HCT116 (cell line): ENCODE measurements around the gene IFNLR1. TPM values are rescaled to one million over a fixed set of nuclear protein-coding genes. Genes with fewer than 3 reads are reported as not detected.

Experiments
- ATAC-seq: fragments of 200-7000 bp; cut with Tn5 transposase; 2 replicates; pipeline ENCODE4 v1.9.1; 2020; ENCODE audit warnings: mild to moderate bottlenecking, moderate library complexity
- BruUV-seq: library from RNA; stranded (reverse); fragments of 400-500 nt; replicated peaks from 2 replicates; lab custom pipeline; 2021; lab: Mats Ljungman, UMichigan
- CTCF ChIA-PET: fragments of 300-600 bp; sonication (Branson Sonifier 250); formaldehyde crosslinking; loops from one replicate; lab custom pipeline; 2021; ENCODE audit warnings: antibody characterized with exemption; lab: Charles Lee
- POLR2A ChIA-PET: fragments of 300-600, 350-600 bp; sonication (Branson Sonifier 250); formaldehyde crosslinking; loops from one replicate; lab custom pipeline; 2021; ENCODE audit warnings: antibody characterized with exemption; lab: Charles Lee
- RAD21 ChIA-PET, 2 experiments: fragments of 300-600 bp; sonication (Branson Sonifier 250); formaldehyde crosslinking; loops; one replicate each; lab custom pipeline; 2023; ENCODE audit warnings: low total read pairs in 2 of 2; ENCODE audit not compliant: uncharacterized antibody in 2 of 2, unreplicated experiment in 2 of 2, low non-redundant PET in 1 of 2; lab: Charles Lee
- DNase-seq: peaks from one replicate; pipeline ENCODE4 v3.0.0-alpha.2; 2010; ENCODE audit warnings: low read depth, low spot score
- H2AFZ ChIP-seq: fragments of 200-600 bp; shearing (Covaris generic), sonication (generic); 2 replicates; pipeline ENCODE4 v1.6.1; 2017; ENCODE audit warnings: low read depth, mixed run types, mixed read lengths, antibody characterized with exemption, low read length; ENCODE audit not compliant: poor library complexity, severe bottlenecking
- H3K27ac ChIP-seq: 2 replicates; pipeline ENCODE4 v1.5.1; 2012; ENCODE audit warnings: low read depth, low read length
- H3K27me3 ChIP-seq: fragments of 200-600 bp; sonication (generic); 2 replicates; pipeline ENCODE4 v1.6.1; 2016; ENCODE audit warnings: mixed run types, low read length, mixed read lengths; ENCODE audit not compliant: insufficient read depth
- H3K36me3 ChIP-seq, 2 experiments: fragments of 200-500 bp in 1 of 2; fragments of 200-600 bp in 1 of 2; sonication (Bioruptor generic) in 1 of 2; sonication (generic) in 1 of 2; 2 replicates each; pipeline versions ENCODE4 v1.5.1 to v1.6.1; 2014 to 2016; ENCODE audit warnings: low read length in 2 of 2, inconsistent platforms in 1 of 2, mixed read lengths in 1 of 2, mixed run types in 1 of 2; ENCODE audit not compliant: insufficient read depth in 2 of 2, control insufficient read depth in 1 of 2
- H3K4me1 ChIP-seq, 2 experiments: fragments of 200-600 bp in 1 of 2; sonication (generic) in 1 of 2; 2 replicates each; pipeline versions ENCODE4 v1.5.1 to v1.6.1; 2012 to 2017; ENCODE audit warnings: low read length in 2 of 2, inconsistent platforms in 1 of 2, mild to moderate bottlenecking in 1 of 2, mixed read lengths in 1 of 2, mixed run types in 1 of 2, moderate library complexity in 1 of 2; ENCODE audit not compliant: insufficient read depth in 2 of 2, control insufficient read depth in 1 of 2
- H3K4me2 ChIP-seq: fragments of 200-600 bp; sonication (generic); 2 replicates; pipeline ENCODE4 v1.6.1; 2017; ENCODE audit warnings: mixed run types, low read length, mixed read lengths
- H3K4me3 ChIP-seq, 2 experiments: fragments of 200-600 bp in 1 of 2; sonication (generic) in 1 of 2; replicated peaks in 1 of 2; 2 replicates each; pipeline ENCODE4 v1.5.1; 2011 to 2016; ENCODE audit warnings: low read length in 2 of 2, control low read depth in 1 of 2, low read depth in 1 of 2, mild to moderate bottlenecking in 1 of 2, mixed read lengths in 1 of 2, mixed run types in 1 of 2
- H3K79me2 ChIP-seq: fragments of 200-600 bp; sonication (generic); 2 replicates; pipeline ENCODE4 v1.6.1; 2017; ENCODE audit warnings: mild to moderate bottlenecking, mixed run types, low read length, moderate library complexity, mixed read lengths; ENCODE audit not compliant: insufficient read depth
- H3K9ac ChIP-seq: fragments of 200-600 bp; sonication (generic); 2 replicates; pipeline ENCODE4 v1.6.1; 2016; ENCODE audit warnings: low read length, mixed read lengths
- H3K9me2 ChIP-seq: fragments of 200-600 bp; sonication (generic), shearing (Covaris generic); 2 replicates; pipeline ENCODE4 v1.6.1; 2017; ENCODE audit warnings: mixed run types, mild to moderate bottlenecking, moderate library complexity; ENCODE audit not compliant: insufficient read depth
- H3K9me3 ChIP-seq, 2 experiments: fragments of 200-500 bp in 1 of 2; fragments of 200-600 bp in 1 of 2; sonication (Bioruptor generic) in 1 of 2; sonication (generic) in 1 of 2; 2 replicates each; pipeline ENCODE4 v1.6.1; 2014 to 2017; ENCODE audit warnings: low read length in 2 of 2, mixed read lengths in 2 of 2, inconsistent platforms in 1 of 2, low read depth in 1 of 2, mild to moderate bottlenecking in 1 of 2, mixed run types in 1 of 2, moderate library complexity in 1 of 2; ENCODE audit not compliant: control insufficient read depth in 1 of 2, insufficient read depth in 1 of 2
- H4K20me1 ChIP-seq: fragments of 200-600 bp; sonication (generic), shearing (Covaris generic); 2 replicates; pipeline ENCODE4 v1.6.1; 2017; ENCODE audit warnings: mixed run types, mild to moderate bottlenecking, moderate library complexity; ENCODE audit not compliant: insufficient read depth
- CBX3 ChIP-seq: IDR thresholded peaks from 2 replicates; pipeline ENCODE4 v1.6.1; 2012; ENCODE audit warnings: low read depth
- CEBPB ChIP-seq: IDR thresholded peaks from 2 replicates; pipeline ENCODE4 v1.6.1; 2012; ENCODE audit warnings: low read depth
- CTCF ChIP-seq, 3 experiments: fragments of 200-600 bp in 1 of 3; sonication (generic) in 1 of 3; IDR thresholded peaks in 2 of 3; conservative IDR thresholded peaks in 1 of 3; 2 replicates each; pipeline ENCODE4 v1.5.1; 2012 to 2017; ENCODE audit warnings: low read depth in 2 of 3, low read length in 2 of 3, antibody characterized with exemption in 1 of 3, borderline replicate concordance in 1 of 3, control low read depth in 1 of 3, mild to moderate bottlenecking in 1 of 3, mixed read lengths in 1 of 3, mixed run types in 1 of 3, moderate library complexity in 1 of 3; ENCODE audit not compliant: insufficient read depth in 1 of 3
- ELF1 ChIP-seq: IDR thresholded peaks from 2 replicates; pipeline ENCODE4 v1.6.1; 2012; ENCODE audit warnings: low read depth, borderline replicate concordance
- EZH2 ChIP-seq: fragments of 200-600 bp; sonication (generic); IDR thresholded peaks from 2 replicates; pipeline ENCODE4 v1.6.1; 2017; ENCODE audit warnings: antibody characterized with exemption, mixed run types
- EZH2phosphoT487 ChIP-seq: fragments of 200-600 bp; IDR thresholded peaks from 2 replicates; pipeline ENCODE4 v1.6.1; 2018; ENCODE audit warnings: antibody characterized with exemption, borderline replicate concordance
- FOSL1 ChIP-seq: IDR thresholded peaks from 2 replicates; pipeline ENCODE4 v1.6.1; 2012; ENCODE audit warnings: low read depth
- JUND ChIP-seq: IDR thresholded peaks from 2 replicates; pipeline ENCODE4 v1.6.1; 2012
- POLR2A ChIP-seq: IDR thresholded peaks from 2 replicates; pipeline ENCODE4 v1.7.0; 2011; ENCODE audit warnings: borderline replicate concordance; ENCODE audit not compliant: insufficient read depth, insufficient read length; ENCODE audit errors: extremely low read depth
- RAD21 ChIP-seq: IDR thresholded peaks from 2 replicates; pipeline ENCODE4 v1.6.1; 2012; ENCODE audit warnings: low read depth, mild to moderate bottlenecking
- SIN3A ChIP-seq: IDR thresholded peaks from 2 replicates; pipeline ENCODE4 v1.6.1; 2012; ENCODE audit warnings: low read depth
- SP1 ChIP-seq: IDR thresholded peaks from 2 replicates; pipeline ENCODE4 v1.6.1; 2012; ENCODE audit warnings: low read depth
- TCF7L2 ChIP-seq: IDR thresholded peaks from 2 replicates; pipeline ENCODE4 v1.7.0; 2011; ENCODE audit warnings: borderline replicate concordance, inconsistent platforms; ENCODE audit not compliant: insufficient read depth, insufficient read length; ENCODE audit errors: extremely low read depth
- ZBTB33 ChIP-seq: IDR thresholded peaks from 2 replicates; pipeline ENCODE4 v1.6.1; 2011; ENCODE audit warnings: mild to moderate bottlenecking, low read length, moderate library complexity; ENCODE audit not compliant: insufficient replicate concordance; ENCODE audit errors: extremely low read depth
- intact Hi-C: fragments of 100-400 bp; cut with micrococcal nuclease; formaldehyde crosslinking; loops from 2 replicates; pipeline ENCODE4 v1.10.0; 2022
- total RNA-seq: library from RNA; stranded (reverse); gene quantifications from one replicate; pipeline ENCODE4 v1.2.1, GENCODE V29; 2021; ENCODE audit not compliant: unreplicated experiment

Gene IFNLR1
- total RNA-seq, 1 experiment from 2014 or later = 7.6 TPM

GRCh38 chr1:24190983-24191461 is 3.9 kb upstream of the IFNLR1 start:
- POLR2A ChIA-PET = interaction anchor here (0.7 kb wide), 1 partner anchor 422 kb away, joined by 3 read pairs; no protein-coding TSS in a partner anchor
- TF ChIP-seq FOSL1 (no peak), TCF7L2 (no peak), ELF1 (no peak), ZBTB33 (no peak), CBX3 (no peak), POLR2A (no peak)
- H3K4me3 ChIP-seq = no peak overlapping the region
- BruUV-seq = no TSS peak
- H3K27me3 ChIP-seq = no peaks in the 10 kb centered on the region
- CTCF ChIA-PET = interaction anchor here (1.7 to 2.1 kb wide), 3 partner anchors 8 to 201 kb away, joined by 7 to 11 read pairs (median 9); no protein-coding TSS in a partner anchor
- H3K27ac ChIP-seq = no peak overlapping the region
- RAD21 ChIA-PET = no interaction called here
- no peaks in the 10 kb centered on the region for H3K9me2 ChIP-seq
- H2AFZ ChIP-seq = no peak overlapping the region
- DNase-seq (no peak), ATAC-seq (no peak)
- peaks cover 4% of the 10 kb centered on the region; the same call in 1 of the 2 replicates for H3K79me2 ChIP-seq
- no peak overlapping the region for H3K9ac ChIP-seq
- H3K4me2 ChIP-seq = peak overlapping the region; percentile 59; the same call in 1 of the 2 replicates
- intact Hi-C loops = no loop called here
- peaks cover 18 to 40% of the 10 kb centered on the region in 2 experiments; a peak in 3 of 4 replicates for H3K4me1 ChIP-seq
- no peaks in the 10 kb centered on the region for H3K9me3 ChIP-seq
- H3K36me3 ChIP-seq = no peaks in the 10 kb centered on the region
- H4K20me1 ChIP-seq = no peaks in the 10 kb centered on the region

- no peak for DNase-seq
- H3K9me2 ChIP-seq = no peaks in the 10 kb centered on the region
- RAD21 ChIA-PET = no interaction called here
- intact Hi-C loops = no loop called here
- POLR2A ChIA-PET = no interaction called here
- H3K9ac ChIP-seq = no peak overlapping the region
- no peaks in the 10 kb centered on the region for H4K20me1 ChIP-seq
- H3K9me3 ChIP-seq = no peaks in the 10 kb centered on the region
- H3K4me2 ChIP-seq = no peak overlapping the region
- no peak for ATAC-seq
- no peak overlapping the region for H3K27ac ChIP-seq
- CTCF ChIA-PET = interaction anchor here (0.9 to 2.1 kb wide), 5 partner anchors 9 to 201 kb away, joined by 4 to 11 read pairs (median 6); no protein-coding TSS in a partner anchor
- H3K36me3 ChIP-seq = no peaks in the 10 kb centered on the region
- H2AFZ ChIP-seq = no peak overlapping the region
- no TSS peak for BruUV-seq
- H3K27me3 ChIP-seq = no peaks in the 10 kb centered on the region
- H3K4me1 ChIP-seq = peaks cover 18 to 43% of the 10 kb centered on the region in 2 experiments; a peak in 3 of 4 replicates
- no peak overlapping the region for H3K4me3 ChIP-seq
- peaks cover 14% of the 10 kb centered on the region; the same call in 1 of the 2 replicates for H3K79me2 ChIP-seq
- TF ChIP-seq JUND (no peak), RAD21 (no peak), CBX3 (no peak), ZBTB33 (no peak), SP1 (no peak), TCF7L2 (no peak), EZH2 (no peak), CTCF (IDR thresholded peaks at IDR 0.05 in 2 of 3, conservative IDR thresholded peaks at IDR 0.05 in 1 of 3; ENCODE audit: borderline replicate concordance in 1 of 3, insufficient read depth in 1 of 3, low read depth in 2 of 3, low read length in 2 of 3) (no peak), EZH2phosphoT487 (no peak), POLR2A (no peak), CEBPB (no peak), FOSL1 (no peak), SIN3A (no peak)
These were observed 2.4 kb upstream of the IFNLR1 start for GRCh38 chr1:24189528-24189927.
